IMR-90 (cell line): ENCODE data around the gene SPTBN5. TPM values are rescaled to one million over a fixed set of nuclear protein-coding genes. Genes with fewer than 3 reads are reported as not detected.
A peak's percentile ranks its signal among the peaks of the same experiment; 100 is the strongest.

Source experiments
- ATAC-seq: fragments of 200-7000 bp; cut with Tn5 transposase; 2 replicates; pipeline ENCODE4 v1.9.1; 2020; ENCODE audit warnings: low read depth, mild to moderate bottlenecking, moderate library complexity
- BruUV-seq: library from RNA; stranded (reverse); fragments of 400-500 nt; replicated peaks from 2 replicates; lab custom pipeline; 2021; lab: Mats Ljungman, UMichigan
- CTCF ChIA-PET: fragments of 300-600 bp; formaldehyde crosslinking; extraction: SDS; loops from one replicate; lab custom pipeline; 2021; ENCODE audit warnings: antibody characterized with exemption; lab: Yijun Ruan, JAX
- POLR2A ChIA-PET: fragments of 300-600 bp; sonication (Branson Sonifier 250); formaldehyde crosslinking; loops from one replicate; lab custom pipeline; 2022; ENCODE audit warnings: antibody characterized with exemption; ENCODE audit not compliant: unreplicated experiment; lab: Charles Lee
- DNase-seq: peaks from one replicate; pipeline ENCODE4 v3.0.0; 2013
- H2AFZ ChIP-seq: replicated peaks from 2 replicates; pipeline ENCODE3; 2013; ENCODE audit warnings: low read length, mild to moderate bottlenecking; ENCODE audit not compliant: poor library complexity
- H2AK5ac ChIP-seq: 2 replicates; pipeline ENCODE4 v1.6.1; 2013; ENCODE audit warnings: low read depth, low read length, inconsistent platforms
- H2AK9ac ChIP-seq: replicated peaks from 2 replicates; pipeline ENCODE3; 2013; ENCODE audit warnings: mild to moderate bottlenecking, low read depth, low read length, moderate library complexity; ENCODE audit not compliant: poor library complexity
- H2BK120ac ChIP-seq: 2 replicates; pipeline ENCODE4 v1.6.1; 2013; ENCODE audit warnings: low read depth, low read length, inconsistent platforms
- H2BK15ac ChIP-seq: 3 replicates; pipeline ENCODE4 v1.6.1; 2013; ENCODE audit warnings: low read depth, low read length, inconsistent platforms
- H2BK20ac ChIP-seq: 2 replicates; pipeline ENCODE4 v1.6.1; 2013; ENCODE audit warnings: low read depth, mild to moderate bottlenecking, inconsistent platforms, low read length, moderate library complexity
- H2BK5ac ChIP-seq: 2 replicates; pipeline ENCODE4 v1.6.1; 2013; ENCODE audit warnings: mild to moderate bottlenecking, low read depth, low read length, inconsistent platforms; ENCODE audit not compliant: poor library complexity, severe bottlenecking
- H3K14ac ChIP-seq: replicated peaks from 2 replicates; pipeline ENCODE4 v1.6.1; 2013; ENCODE audit warnings: low read depth, low read length, inconsistent platforms
- H3K18ac ChIP-seq: 2 replicates; pipeline ENCODE4 v1.6.1; 2013; ENCODE audit warnings: low read depth, low read length, control low read depth
- H3K23ac ChIP-seq: 2 replicates; pipeline ENCODE4 v1.6.1; 2013; ENCODE audit warnings: low read depth, low read length, inconsistent platforms
- H3K27ac ChIP-seq: 2 replicates; pipeline ENCODE4 v1.5.1; 2013; ENCODE audit warnings: mild to moderate bottlenecking, control low read depth, low read length; ENCODE audit not compliant: insufficient read depth
- H3K27me3 ChIP-seq: 2 replicates; pipeline ENCODE4 v1.6.1; 2013; ENCODE audit warnings: low read length; ENCODE audit not compliant: control insufficient read depth, insufficient read depth
- H3K36me3 ChIP-seq: 2 replicates; pipeline ENCODE4 v1.6.1; 2013; ENCODE audit warnings: low read length, mixed read lengths; ENCODE audit not compliant: control insufficient read depth, insufficient read depth
- H3K4ac ChIP-seq: 2 replicates; pipeline ENCODE4 v1.6.1; 2013; ENCODE audit warnings: low read depth, low read length, inconsistent platforms
- H3K4me1 ChIP-seq: 2 replicates; pipeline ENCODE4 v1.6.1; 2013; ENCODE audit warnings: low read length, mixed read lengths; ENCODE audit not compliant: control insufficient read depth, insufficient read depth
- H3K4me2 ChIP-seq: 2 replicates; pipeline ENCODE4 v1.6.1; 2013; ENCODE audit warnings: low read depth, mild to moderate bottlenecking, control low read depth, low read length, moderate library complexity
- H3K4me3 ChIP-seq: 2 replicates; pipeline ENCODE4 v1.5.1; 2013; ENCODE audit warnings: low read depth, mild to moderate bottlenecking, control low read depth, low read length, moderate library complexity; ENCODE audit not compliant: insufficient read depth
- H3K56ac ChIP-seq: 2 replicates; pipeline ENCODE4 v1.6.1; 2013; ENCODE audit warnings: low read length, inconsistent platforms; ENCODE audit not compliant: insufficient read depth; ENCODE audit errors: extremely low read depth
- H3K79me1 ChIP-seq, 2 experiments: 2 replicates each; pipeline ENCODE4 v1.6.1; 2013; ENCODE audit warnings: low read length in 2 of 2, inconsistent platforms in 1 of 2, low read depth in 1 of 2
- H3K9ac ChIP-seq: 2 replicates; pipeline ENCODE4 v1.6.1; 2013; ENCODE audit warnings: low read depth, low read length, control low read depth
- H3K9me1 ChIP-seq: 2 replicates; pipeline ENCODE4 v1.6.1; 2013; ENCODE audit warnings: low read length, inconsistent platforms; ENCODE audit not compliant: insufficient read depth
- H3K9me3 ChIP-seq: 2 replicates; pipeline ENCODE4 v1.6.1; 2013; ENCODE audit warnings: low read length; ENCODE audit not compliant: control insufficient read depth, insufficient read depth
- H4K20me1 ChIP-seq: 2 replicates; pipeline ENCODE4 v1.6.1; 2013; ENCODE audit warnings: low read length, inconsistent platforms; ENCODE audit not compliant: insufficient read depth
- H4K5ac ChIP-seq: 2 replicates; pipeline ENCODE4 v1.6.1; 2013; ENCODE audit warnings: mild to moderate bottlenecking, low read depth, low read length, control low read depth
- H4K8ac ChIP-seq, 2 experiments: 2 replicates each; pipeline ENCODE4 v1.6.1; 2013; ENCODE audit warnings: low read depth in 2 of 2, low read length in 2 of 2, control low read depth in 1 of 2, inconsistent platforms in 1 of 2
- H4K91ac ChIP-seq: 2 replicates; pipeline ENCODE4 v1.6.1; 2013; ENCODE audit warnings: low read depth, low read length, inconsistent platforms; ENCODE audit not compliant: insufficient read depth
- CEBPB ChIP-seq: IDR thresholded peaks from 2 replicates; pipeline ENCODE4 v1.6.1; 2012; ENCODE audit warnings: low read depth, low read length, improper control_type of control experiment
- FOS ChIP-seq: fragments of 150-350 bp; IDR thresholded peaks from 2 replicates; pipeline ENCODE4 v1.6.1; 2016; ENCODE audit warnings: low read depth, low read length
- MAZ ChIP-seq: IDR thresholded peaks from 2 replicates; pipeline ENCODE4 v1.6.1; 2012; ENCODE audit warnings: low read depth, mild to moderate bottlenecking, low read length, improper control_type of control experiment, moderate library complexity, borderline replicate concordance
- MXI1 ChIP-seq: IDR thresholded peaks from 2 replicates; pipeline ENCODE4 v1.6.1; 2012; ENCODE audit warnings: low read depth, mild to moderate bottlenecking, low read length, moderate library complexity, borderline replicate concordance
- NFE2L2 ChIP-seq: fragments of 150-350 bp; IDR thresholded peaks from 2 replicates; pipeline ENCODE4 v1.6.1; 2016; ENCODE audit warnings: low read depth, mild to moderate bottlenecking, low read length
- POLR2A ChIP-seq: IDR thresholded peaks from 2 replicates; pipeline ENCODE4 v1.6.1; 2012; ENCODE audit warnings: mild to moderate bottlenecking, low read depth, low read length
- RAD21 ChIP-seq: IDR thresholded peaks from 2 replicates; pipeline ENCODE4 v1.6.1; 2012; ENCODE audit warnings: low read length, improper control_type of control experiment
- RFX5 ChIP-seq: IDR thresholded peaks from 2 replicates; pipeline ENCODE4 v1.8.0; 2012; ENCODE audit warnings: low read depth, mild to moderate bottlenecking, low read length, moderate library complexity
- SMC3 ChIP-seq: fragments of 150-350 bp; IDR thresholded peaks from 2 replicates; pipeline ENCODE4 v1.6.1; 2016; ENCODE audit warnings: low read depth, mild to moderate bottlenecking, antibody characterized with exemption, low read length, moderate library complexity
- WGBS, 2 experiments: methylation state at CpG; one replicate each; pipeline versions ENCODE4 v1.1.5 to v1.1.7; 2013; ENCODE audit warnings: missing lambda C conversion rate in 2 of 2; ENCODE audit not compliant: insufficient read length in 1 of 2; ENCODE audit errors: extremely low coverage in 2 of 2; 5-methylcytosine and 5-hydroxymethylcytosine counted together
- dilution Hi-C: fragments of 300-500 bp; cut with HindIII; formaldehyde crosslinking; loops from one replicate; pipeline ENCODE4 v1.14.3; 2018; ENCODE audit warnings: low sequenced_read_pairs; ENCODE audit not compliant: unreplicated experiment
- in situ Hi-C: fragments of 300-500 bp; cut with MboI; formaldehyde crosslinking; loops from 3 replicates; pipeline ENCODE4 v1.14.3; 2019; ENCODE audit warnings: low sequenced_read_pairs, inconsistent platforms, mixed read lengths
- intact Hi-C: fragments of 100-400 bp; cut with micrococcal nuclease; formaldehyde crosslinking; loops from 2 replicates; pipeline ENCODE4 v1.10.0; 2022
- polyA plus RNA-seq, 3 experiments: library from polyadenylated mRNA; depleted of rRNA; stranded (reverse); fragments of >200 nt; gene quantifications; 2 replicates each; pipeline ENCODE4 v1.2.3, GENCODE V29; 2012; ENCODE audit warnings: low replicate concordance in 1 of 3
- total RNA-seq: library from RNA; depleted of rRNA; stranded (reverse); fragments of >200 nt; gene quantifications from 2 replicates; pipeline ENCODE4 v1.2.3, GENCODE V29; 2012
- TF ChIP-seq, protein P1 (sequence below): fragments of 150-350 bp; IDR thresholded peaks from 2 replicates; pipeline ENCODE4 v1.6.1; 2017; ENCODE audit warnings: mild to moderate bottlenecking, antibody characterized with exemption, low read length, low read depth
- TF ChIP-seq, protein P2 (sequence below): fragments of 150-350 bp; IDR thresholded peaks from 2 replicates; pipeline ENCODE4 v1.6.1; 2016; ENCODE audit warnings: low read depth, mild to moderate bottlenecking, low read length, moderate library complexity, borderline replicate concordance

SPTBN5 gene
- total and polyA plus RNA-seq, 2 of the 4 experiments (the other 2 are of a cell fraction): under 0.01 to 0.38 TPM

DNA sequence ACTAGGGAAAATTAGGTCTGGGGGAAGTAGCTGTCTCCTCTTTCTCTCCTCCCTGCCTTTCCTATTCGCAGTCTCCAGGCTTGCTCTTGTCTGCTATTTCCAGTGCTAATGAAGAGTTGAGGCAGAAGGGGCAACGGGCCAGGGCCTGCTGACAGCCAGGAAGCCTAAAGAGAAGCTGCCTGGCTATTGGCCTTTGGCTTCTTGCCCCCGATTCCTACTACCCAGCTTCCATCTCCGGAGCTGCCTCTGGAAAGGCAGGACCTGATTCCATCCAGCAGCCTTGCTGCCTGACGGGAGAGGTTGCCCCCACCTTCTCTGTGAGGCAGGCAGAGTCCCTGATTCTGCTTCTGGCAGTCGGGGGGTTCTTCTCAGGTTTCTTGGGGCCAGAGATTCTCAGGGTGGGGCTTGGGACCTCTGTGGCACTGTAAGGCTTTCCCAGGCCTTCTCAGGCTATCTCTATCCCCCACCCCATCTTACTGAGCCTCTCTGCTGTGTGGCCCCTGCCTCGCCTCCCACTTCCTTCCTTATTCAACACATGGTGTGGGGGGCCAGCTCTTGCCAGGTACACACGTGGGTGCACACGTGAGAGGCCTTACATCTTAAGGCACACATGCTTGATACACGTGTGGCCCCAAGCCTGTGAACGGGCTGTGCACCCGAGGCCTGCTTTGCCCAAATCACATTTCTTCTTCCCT is 84.2 kb downstream of the SPTBN5 start:
- ChIA-PET CTCF (interaction anchor here (0.9 to 4.5 kb wide), 4 partner anchors 7 to 36 kb away, joined by 3 to 54 read pairs (median 4); partner anchors contain the start of gene MAPKBP1), POLR2A (no interaction called here)
- no peaks in the 10 kb centered on the region for H3K9me3 ChIP-seq
- H3K79me1 ChIP-seq: peaks cover 19 to 58% of the 10 kb centered on the region in 2 experiments; a peak in 3 of 4 replicates
- intact Hi-C loops (loop anchor here (5.0 to 10.0 kb wide), 2 partner anchors 112 to 345 kb away; no protein-coding TSS in a partner anchor), dilution Hi-C loops (no loop called here), in situ Hi-C loops (loop anchor here (5.0 kb wide), 1 partner anchor 37 kb away; the partner anchor contains the start of gene MAPKBP1)
- peak overlapping the region; percentile 35; the same call in 1 of the 2 replicates for H2BK120ac ChIP-seq
- 0 out of 2 replicates have a peak overlapping the region, but pooled peaks have one; percentile 41 for H3K14ac ChIP-seq
- peak overlapping the region; percentile 51; the same call in 1 of the 2 replicates for H3K23ac ChIP-seq
- H3K18ac ChIP-seq: no peak overlapping the region
- H3K4me3 ChIP-seq: no peak overlapping the region
- H4K91ac ChIP-seq: no peak overlapping the region; the same call in 1 of the 2 replicates
- peak overlapping the region; percentile 50 for H3K4ac ChIP-seq
- H3K56ac ChIP-seq: no peak overlapping the region
- no peak overlapping the region for H2AK5ac ChIP-seq
- no peak overlapping the region for H2BK15ac ChIP-seq
- H4K20me1 ChIP-seq: peaks cover 13% of the 10 kb centered on the region; the same call in 1 of the 2 replicates
- peak overlapping the region; percentile 80 for H2AK9ac ChIP-seq
- no peak for DNase-seq
- H3K4me2 ChIP-seq: no peak overlapping the region
- ATAC-seq: no peak
- no peak overlapping the region for H3K27ac ChIP-seq
- H3K27me3 ChIP-seq: no peaks in the 10 kb centered on the region
- H3K36me3 ChIP-seq: peaks cover 15% of the 10 kb centered on the region; the same call in 1 of the 2 replicates
- H4K5ac ChIP-seq: no peak overlapping the region
- 77% methylated on average over 4 of the region's 12 CpGs; no CpG with 5 or more reads in 1 of the 2 experiments for WGBS, 2 experiments
- H2BK5ac ChIP-seq: no peak overlapping the region
- no peak overlapping the region for H3K9ac ChIP-seq
- no TSS peak for BruUV-seq
- H2AFZ ChIP-seq: no peak overlapping the region
- no peak overlapping the region for H2BK20ac ChIP-seq
- no peak for TF ChIP-seq RFX5
- no peak for TF ChIP-seq FOS
- TF ChIP-seq MAZ: no peak
- TF ChIP-seq, protein P1, sequence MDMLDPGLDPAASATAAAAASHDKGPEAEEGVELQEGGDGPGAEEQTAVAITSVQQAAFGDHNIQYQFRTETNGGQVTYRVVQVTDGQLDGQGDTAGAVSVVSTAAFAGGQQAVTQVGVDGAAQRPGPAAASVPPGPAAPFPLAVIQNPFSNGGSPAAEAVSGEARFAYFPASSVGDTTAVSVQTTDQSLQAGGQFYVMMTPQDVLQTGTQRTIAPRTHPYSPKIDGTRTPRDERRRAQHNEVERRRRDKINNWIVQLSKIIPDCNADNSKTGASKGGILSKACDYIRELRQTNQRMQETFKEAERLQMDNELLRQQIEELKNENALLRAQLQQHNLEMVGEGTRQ: no peak
- no peak for TF ChIP-seq NFE2L2
- TF ChIP-seq MXI1: no peak
- TF ChIP-seq POLR2A: no peak
- TF ChIP-seq, protein P2, sequence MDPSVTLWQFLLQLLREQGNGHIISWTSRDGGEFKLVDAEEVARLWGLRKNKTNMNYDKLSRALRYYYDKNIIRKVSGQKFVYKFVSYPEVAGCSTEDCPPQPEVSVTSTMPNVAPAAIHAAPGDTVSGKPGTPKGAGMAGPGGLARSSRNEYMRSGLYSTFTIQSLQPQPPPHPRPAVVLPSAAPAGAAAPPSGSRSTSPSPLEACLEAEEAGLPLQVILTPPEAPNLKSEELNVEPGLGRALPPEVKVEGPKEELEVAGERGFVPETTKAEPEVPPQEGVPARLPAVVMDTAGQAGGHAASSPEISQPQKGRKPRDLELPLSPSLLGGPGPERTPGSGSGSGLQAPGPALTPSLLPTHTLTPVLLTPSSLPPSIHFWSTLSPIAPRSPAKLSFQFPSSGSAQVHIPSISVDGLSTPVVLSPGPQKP: no peak
- TF ChIP-seq CEBPB: no peak
- no peak for TF ChIP-seq SMC3
- TF ChIP-seq RAD21: no peak
- H4K8ac ChIP-seq: no peak overlapping the region
- H3K9me1 ChIP-seq: peaks cover 16% of the 10 kb centered on the region; the same call in 1 of the 2 replicates
- peaks cover 3% of the 10 kb centered on the region for H3K4me1 ChIP-seq
